Duodenal mucosa (tissue), 2 donors: Measurements from ENCODE around the gene MIA2.
A peak's percentile ranks its signal among the peaks of the same experiment; 100 is the strongest.

Experiments
- H3K27ac ChIP-seq: one replicate; pipeline ENCODE4 v1.7.0; 2013; ENCODE audit warnings: low read depth, low read length
- H3K27me3 ChIP-seq, 2 donors: one replicate each; pipeline ENCODE4 v1.7.0; 2013; ENCODE audit warnings: low read length in 2 of 2, control low read depth in 1 of 2; ENCODE audit not compliant: insufficient read depth in 2 of 2, control insufficient read depth in 1 of 2
- H3K36me3 ChIP-seq, 2 donors: one replicate each; pipeline ENCODE4 v1.7.0; 2013; ENCODE audit warnings: low read length in 2 of 2, control low read depth in 1 of 2; ENCODE audit not compliant: insufficient read depth in 2 of 2, control insufficient read depth in 1 of 2
- H3K4me1 ChIP-seq, 2 donors: one replicate each; pipeline ENCODE4 v1.7.0; 2013; ENCODE audit warnings: low read length in 2 of 2, control low read depth in 1 of 2; ENCODE audit not compliant: insufficient read depth in 2 of 2, control insufficient read depth in 1 of 2
- H3K4me3 ChIP-seq, 2 donors: one replicate each; pipeline ENCODE4 v1.7.0; 2013; ENCODE audit warnings: low read length in 2 of 2, low read depth in 1 of 2
- H3K9ac ChIP-seq, 2 donors: one replicate each; pipeline ENCODE4 v1.7.0; 2013; ENCODE audit warnings: low read length in 2 of 2, low read depth in 1 of 2
- H3K9me3 ChIP-seq, 2 donors: one replicate each; pipeline ENCODE4 v1.7.0; 2013; ENCODE audit warnings: low read length in 2 of 2, control low read depth in 1 of 2; ENCODE audit not compliant: control insufficient read depth in 1 of 2

The MIA2 gene

GRCh38 chr14:39406560-39406959, 172.8 kb downstream of the MIA2 start:
- Histone ChIP-seq H3K4me3 (no peak overlapping the region), H3K4me1 (no peaks in the 10 kb centered on the region), H3K9me3 (no peaks in the 10 kb centered on the region), H3K36me3 (peaks cover 0 to 1% of the 10 kb centered on the region in 2 donors), H3K27ac (no peak overlapping the region), H3K27me3 (no peaks in the 10 kb centered on the region), H3K9ac (no peak overlapping the region)

DNA sequence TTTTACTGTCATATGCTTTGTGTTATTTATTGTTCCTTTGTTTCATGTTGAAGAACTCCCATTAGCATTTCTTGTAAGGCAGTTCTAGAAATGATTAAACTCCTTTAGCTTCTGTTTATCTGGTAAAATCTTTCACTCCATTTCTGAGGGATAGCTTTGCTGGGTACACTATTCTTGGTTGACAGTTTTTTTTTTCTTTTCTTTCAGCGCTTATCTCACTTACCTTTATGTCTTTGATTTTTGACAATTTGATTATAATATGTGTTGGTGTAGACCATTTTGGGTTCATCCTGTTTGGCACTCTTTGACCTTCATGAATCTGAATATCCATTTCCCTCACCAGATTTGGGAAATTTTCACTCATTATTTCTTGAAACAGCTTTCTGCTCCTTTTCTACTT, 182.4 kb downstream of the MIA2 start:
- no peak overlapping the region for H3K27ac ChIP-seq
- peaks cover 26 to 28% of the 10 kb centered on the region in 2 donors for H3K9me3 ChIP-seq
- H3K4me1 ChIP-seq: no peaks in the 10 kb centered on the region
- no peak overlapping the region for H3K4me3 ChIP-seq
- no peaks in the 10 kb centered on the region for H3K27me3 ChIP-seq
- no peak overlapping the region for H3K9ac ChIP-seq
- peaks cover 5% of the 10 kb centered on the region in 2 donors for H3K36me3 ChIP-seq

DNA sequence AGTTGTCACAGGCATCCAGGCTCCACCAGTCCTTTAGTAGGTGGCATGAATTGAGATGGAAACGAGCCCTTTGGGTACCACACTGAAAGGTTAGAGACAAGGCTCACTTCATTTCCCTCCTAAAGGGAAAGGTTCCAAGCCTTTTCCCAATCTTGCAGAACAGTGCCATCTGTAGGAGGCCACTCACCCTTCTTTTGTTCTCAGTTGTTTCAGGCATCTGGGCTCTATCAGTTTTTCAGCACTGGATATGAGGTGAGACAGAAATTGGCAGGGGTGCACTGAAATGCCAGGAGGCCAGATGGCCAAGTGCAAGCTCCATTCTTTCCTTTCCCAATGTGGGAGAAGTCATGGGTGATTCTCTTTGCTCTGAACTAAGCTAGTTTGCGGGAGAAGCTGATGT, 183.3 kb downstream of the MIA2 start:
- peaks cover 5% of the 10 kb centered on the region in 2 donors for H3K36me3 ChIP-seq
- no peak overlapping the region for H3K9ac ChIP-seq
- H3K9me3 ChIP-seq: peaks cover 26 to 28% of the 10 kb centered on the region in 2 donors
- H3K4me3 ChIP-seq: no peak overlapping the region
- H3K27me3 ChIP-seq: no peaks in the 10 kb centered on the region
- H3K4me1 ChIP-seq: no peaks in the 10 kb centered on the region
- no peak overlapping the region for H3K27ac ChIP-seq

DNA sequence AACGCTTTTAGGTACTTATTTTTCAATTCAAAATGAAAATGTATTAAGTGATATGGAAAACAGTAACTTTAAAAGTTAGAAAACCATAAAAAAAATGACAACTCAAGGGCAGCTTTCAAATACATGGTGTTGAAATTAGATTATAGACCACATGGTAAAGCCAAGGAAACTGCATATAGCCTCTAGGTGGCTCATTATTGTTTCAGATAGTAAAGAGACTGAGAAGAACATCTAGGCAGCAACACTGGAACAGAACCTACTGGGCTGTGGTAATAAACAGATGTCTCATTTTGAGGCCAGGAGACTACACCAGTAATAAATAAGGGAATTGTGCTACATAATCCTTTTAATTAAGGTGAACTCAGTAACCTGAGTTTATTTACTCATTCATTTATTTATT, 185.6 kb downstream of the MIA2 start:
- Histone ChIP-seq H3K27ac (no peak overlapping the region), H3K36me3 (peaks cover 5% of the 10 kb centered on the region in 2 donors), H3K4me3 (no peak overlapping the region), H3K4me1 (no peaks in the 10 kb centered on the region), H3K27me3 (no peaks in the 10 kb centered on the region), H3K9ac (no peak overlapping the region), H3K9me3 (peaks cover 16 to 20% of the 10 kb centered on the region in 2 donors)

DNA sequence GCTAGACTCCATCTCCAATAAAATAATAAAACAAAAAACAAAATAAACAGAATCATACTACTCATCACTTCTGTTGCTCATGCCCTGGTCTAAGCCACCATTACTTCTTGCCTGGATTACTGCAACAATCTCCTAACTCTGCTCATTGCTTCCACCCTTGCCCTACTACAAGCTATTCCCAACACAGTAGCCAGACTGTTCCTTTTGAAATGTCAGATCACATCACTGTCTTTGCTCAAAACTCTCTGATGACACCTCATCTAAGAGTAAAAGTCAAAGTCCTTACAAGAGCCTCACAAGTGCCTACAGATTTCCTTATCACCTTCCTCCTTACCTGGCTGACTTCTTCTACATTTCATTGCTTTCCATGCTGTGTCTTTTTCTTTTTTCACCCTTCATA, 188.5 kb downstream of the MIA2 start:
- no peak overlapping the region for H3K27ac ChIP-seq
- H3K36me3 ChIP-seq: peaks cover 0 to under 1% of the 10 kb centered on the region in 2 donors
- peaks cover 1% of the 10 kb centered on the region in 2 donors for H3K9me3 ChIP-seq
- H3K9ac ChIP-seq: no peak overlapping the region
- peaks cover 0 to 8% of the 10 kb centered on the region in 2 donors for H3K4me1 ChIP-seq
- H3K4me3 ChIP-seq: no peak overlapping the region
- H3K27me3 ChIP-seq: no peaks in the 10 kb centered on the region

- Histone ChIP-seq H3K4me1 (peaks cover 0 to 14% of the 10 kb centered on the region in 2 donors), H3K27ac (no peak overlapping the region), H3K9me3 (no peaks in the 10 kb centered on the region), H3K4me3 (no peak overlapping the region), H3K27me3 (no peaks in the 10 kb centered on the region), H3K9ac (no peak overlapping the region), H3K36me3 (no peaks in the 10 kb centered on the region)
Observed at GRCh38 chr14:39423793-39424192, 190.1 kb downstream of the MIA2 start.

DNA sequence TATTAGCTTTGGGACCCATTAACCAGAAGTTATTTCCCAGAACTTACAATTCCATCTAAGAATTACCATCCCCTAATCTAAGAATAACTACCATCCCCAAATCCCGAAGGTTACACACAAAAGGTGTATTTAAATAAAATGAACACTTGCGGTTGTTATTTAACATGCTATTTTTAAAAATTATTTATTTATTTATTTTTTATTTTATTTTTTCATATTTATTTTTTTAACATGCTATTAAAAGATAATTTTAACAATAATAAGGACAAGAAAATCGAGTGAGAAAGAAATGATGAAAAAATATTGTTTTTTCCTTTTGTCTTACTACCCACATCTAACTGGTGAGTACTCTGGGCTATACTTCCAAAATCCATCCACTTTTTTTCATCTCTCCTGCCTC, 192.2 kb downstream of the MIA2 start:
- Histone ChIP-seq H3K4me1 (peaks cover 17 to 33% of the 10 kb centered on the region in 2 donors), H3K4me3 (no peak overlapping the region), H3K27ac (no peak overlapping the region), H3K27me3 (no peaks in the 10 kb centered on the region), H3K9ac (no peak overlapping the region), H3K36me3 (no peaks in the 10 kb centered on the region), H3K9me3 (no peaks in the 10 kb centered on the region)

- Histone ChIP-seq H3K9ac (no peak overlapping the region), H3K27ac (no peak overlapping the region), H3K9me3 (no peaks in the 10 kb centered on the region), H3K27me3 (no peaks in the 10 kb centered on the region), H3K4me3 (no peak overlapping the region), H3K4me1 (peaks cover 19 to 33% of the 10 kb centered on the region in 2 donors), H3K36me3 (no peaks in the 10 kb centered on the region)
Observed at GRCh38 chr14:39426605-39427004, 192.9 kb downstream of the MIA2 start.

DNA sequence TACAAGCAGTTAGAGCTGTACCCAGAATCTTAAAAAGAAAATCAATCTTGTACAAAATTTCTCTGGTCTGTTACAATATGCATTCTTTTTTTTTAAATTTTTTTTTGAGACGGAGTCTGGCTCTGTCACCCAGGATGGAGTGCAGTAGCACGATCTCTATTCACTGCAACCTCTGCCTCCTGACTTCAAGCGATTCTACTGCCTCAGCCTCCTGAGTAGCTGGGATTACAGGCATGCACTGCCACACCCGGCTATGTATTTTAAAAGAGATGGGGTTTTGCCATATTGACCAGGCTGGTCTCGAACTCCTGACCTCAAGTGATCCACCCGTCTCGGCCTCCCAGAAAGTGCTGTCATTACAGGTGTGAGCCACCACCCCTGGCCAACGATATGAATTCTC, 194.4 kb downstream of the MIA2 start:
- H3K9me3 ChIP-seq: no peaks in the 10 kb centered on the region
- no peak overlapping the region for H3K4me3 ChIP-seq
- no peaks in the 10 kb centered on the region for H3K27me3 ChIP-seq
- peaks cover 19 to 33% of the 10 kb centered on the region in 2 donors for H3K4me1 ChIP-seq
- H3K36me3 ChIP-seq: no peaks in the 10 kb centered on the region
- no peak overlapping the region for H3K9ac ChIP-seq
- no peak overlapping the region for H3K27ac ChIP-seq

DNA sequence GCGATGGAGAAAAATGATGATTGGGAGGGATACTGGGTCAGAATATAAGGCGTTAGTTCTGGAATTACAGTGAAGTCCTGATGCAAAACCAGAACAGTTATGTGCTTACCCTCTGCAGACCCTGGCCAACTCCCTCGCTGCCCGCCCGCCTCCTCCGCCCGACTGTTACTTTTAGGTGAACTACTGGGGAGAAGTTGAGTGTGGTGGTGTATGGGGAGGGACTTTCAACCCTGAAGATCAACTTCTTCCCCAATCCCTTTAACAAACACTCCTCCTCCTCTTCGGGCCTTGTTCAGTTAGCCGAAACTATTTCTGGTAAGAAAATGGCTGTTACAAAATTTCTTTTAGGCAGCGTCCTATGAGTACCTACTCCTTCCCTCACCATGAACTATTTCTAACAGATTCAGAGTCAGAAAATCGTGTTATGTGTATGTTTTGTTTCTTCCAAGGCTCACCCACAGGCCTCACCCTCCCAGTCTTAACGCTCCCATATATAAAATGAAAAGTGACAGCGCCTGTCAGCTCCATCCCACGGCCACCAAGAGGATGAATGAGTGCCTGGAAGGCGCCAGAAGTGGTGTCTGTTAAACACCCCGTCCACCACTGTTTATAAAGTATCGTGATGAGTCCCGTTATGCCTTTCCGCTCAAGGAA, 197.2 kb downstream of the MIA2 start:
- Histone ChIP-seq H3K9ac (peak overlapping the region; percentile 88 to 96), H3K4me1 (peaks cover 25 to 39% of the 10 kb centered on the region in 2 donors), H3K36me3 (no peaks in the 10 kb centered on the region), H3K9me3 (no peaks in the 10 kb centered on the region), H3K27me3 (no peaks in the 10 kb centered on the region), H3K4me3 (peak overlapping the region; percentile 83 to 97), H3K27ac (peak overlapping the region; percentile 100)
